Measurements from ENCODE around the gene FAM200B. TPM values are rescaled to one million over a fixed set of nuclear protein-coding genes. Genes with fewer than 3 reads are reported as not detected.
A peak's percentile ranks its signal among the peaks of the same experiment; 100 is the strongest.

The FAM200B gene
- total RNA-seq, 2 donors from 2014 or later, result 27.3 to 32.2 TPM

GRCh38 chr4:15683143-15683495 lies 1.5 kb downstream of the FAM200B start:
- Histone ChIP-seq H3K36me3 (no peaks in the 10 kb centered on the region), H3K4me3 (peak overlapping the region; percentile 65), H3K4me1 (peaks cover 5% of the 10 kb centered on the region), H3K27ac (peak overlapping the region; percentile 95), H3K9ac (ENCODE audit: low read depth in 2 of 2, low read length in 2 of 2) (peak overlapping the region in 1 of 2 donors; percentile 97), H3K27me3 (no peaks in the 10 kb centered on the region), H3K9me3 (no peaks in the 10 kb centered on the region)
- no peak for TF ChIP-seq CTCF (IDR thresholded peaks at IDR 0.05)
- no peak for DNase-seq
- intact Hi-C loops (cut with DNase I), result no loop called here

- no peak overlapping the region for H3K4me3 ChIP-seq
- no peaks in the 10 kb centered on the region for H3K27me3 ChIP-seq
- H3K4me1 ChIP-seq, result peaks cover 5% of the 10 kb centered on the region
- intact Hi-C loops (cut with DNase I), result no loop called here
- no peaks in the 10 kb centered on the region for H3K9me3 ChIP-seq
- DNase-seq, result no peak
- H3K36me3 ChIP-seq, result no peaks in the 10 kb centered on the region
- no peak overlapping the region for H3K9ac ChIP-seq (ENCODE audit: low read depth in 2 of 2, low read length in 2 of 2)
- H3K27ac ChIP-seq, result no peak overlapping the region
- TF ChIP-seq CTCF (IDR thresholded peaks at IDR 0.05), result no peak
Measured at GRCh38 chr4:15684498-15684897, 2.9 kb downstream of the FAM200B start.

DNA sequence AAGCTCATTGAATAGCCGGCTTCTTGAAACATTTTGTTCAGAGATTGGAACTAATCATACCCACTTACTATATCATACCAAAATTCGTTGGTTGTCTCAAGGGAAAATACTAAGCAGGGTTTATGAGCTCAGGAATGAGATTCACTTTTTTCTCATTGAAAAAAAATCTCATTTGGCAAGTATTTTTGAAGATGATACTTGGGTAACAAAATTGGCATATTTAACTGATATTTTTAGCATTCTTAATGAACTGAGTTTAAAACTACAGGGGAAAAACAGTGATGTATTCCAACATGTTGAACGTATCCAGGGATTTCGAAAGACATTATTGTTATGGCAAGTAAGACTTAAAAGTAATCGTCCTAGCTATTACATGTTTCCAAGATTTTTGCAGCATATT lies 6.4 kb downstream of the FAM200B start:
- intact Hi-C loops (cut with DNase I), result no loop called here
- Histone ChIP-seq H3K36me3 (no peaks in the 10 kb centered on the region), H3K9ac (ENCODE audit: low read depth in 2 of 2, low read length in 2 of 2) (no peak overlapping the region), H3K4me1 (peaks cover 5% of the 10 kb centered on the region), H3K4me3 (no peak overlapping the region), H3K27ac (no peak overlapping the region), H3K9me3 (no peaks in the 10 kb centered on the region), H3K27me3 (no peaks in the 10 kb centered on the region)
- DNase-seq, result no peak
- TF ChIP-seq CTCF (IDR thresholded peaks at IDR 0.05), result no peak

DNA sequence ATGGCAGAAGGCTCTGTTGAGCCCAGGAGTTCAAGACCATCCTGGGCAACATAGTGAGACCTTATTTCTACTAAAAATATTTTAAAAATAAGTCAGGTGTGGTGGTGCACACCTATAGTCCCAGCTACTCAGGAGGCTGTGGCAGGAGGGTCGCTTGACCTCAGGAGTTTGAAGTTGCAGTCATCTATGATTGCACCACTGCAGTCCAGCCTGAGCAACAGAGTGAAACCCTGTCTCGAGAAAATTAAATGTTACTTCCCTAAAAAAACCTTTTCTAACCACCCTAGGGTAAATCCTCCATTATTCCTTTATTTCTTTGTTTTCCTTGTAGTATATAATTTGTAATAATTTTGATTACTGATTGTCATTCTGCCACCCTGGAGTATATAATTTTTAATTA lies 7.9 kb downstream of the FAM200B start:
- intact Hi-C loops (cut with DNase I), result no loop called here
- Histone ChIP-seq H3K9me3 (no peaks in the 10 kb centered on the region), H3K4me1 (no peaks in the 10 kb centered on the region), H3K27me3 (no peaks in the 10 kb centered on the region), H3K36me3 (no peaks in the 10 kb centered on the region), H3K4me3 (no peak overlapping the region), H3K27ac (no peak overlapping the region), H3K9ac (ENCODE audit: low read depth in 2 of 2, low read length in 2 of 2) (no peak overlapping the region)
- no peak for DNase-seq
- TF ChIP-seq CTCF (IDR thresholded peaks at IDR 0.05), result no peak

DNA sequence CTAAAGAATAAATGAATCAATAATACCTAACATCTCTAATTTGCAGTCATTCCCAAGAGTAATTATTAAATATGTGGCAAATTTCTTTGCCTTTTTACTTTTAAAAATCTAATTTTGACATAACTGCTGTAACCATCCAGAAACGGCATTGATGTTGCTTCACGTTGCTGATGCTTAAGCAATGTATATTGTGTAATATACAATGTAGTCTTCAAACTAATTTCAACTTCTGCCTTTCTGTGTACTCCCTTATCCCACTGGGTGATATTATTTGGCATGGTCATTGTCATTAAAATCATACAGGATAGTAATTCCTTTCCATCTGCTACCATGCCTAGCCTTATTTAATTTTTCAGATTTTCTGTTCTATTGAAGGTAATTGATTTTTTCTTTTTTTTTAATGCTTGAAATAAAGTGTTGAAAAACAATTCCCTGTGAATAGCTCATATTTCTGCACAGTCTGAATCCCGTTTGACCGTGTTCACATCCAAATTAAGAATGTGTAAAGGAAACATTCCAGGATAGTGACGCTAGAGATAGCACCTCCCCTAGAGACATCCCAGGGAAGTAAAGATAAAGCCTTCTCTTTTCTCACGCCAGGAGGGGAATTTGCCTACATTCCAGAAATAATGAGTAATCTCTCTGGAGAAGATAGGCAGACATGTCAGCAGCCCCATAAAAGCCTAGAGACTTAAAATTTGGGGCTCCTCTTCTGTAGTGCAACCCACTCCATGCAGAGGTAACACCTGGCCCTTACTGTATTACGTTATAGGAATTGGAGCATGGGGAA lies 8.6 kb downstream of the FAM200B start:
- Histone ChIP-seq H3K4me1 (no peaks in the 10 kb centered on the region), H3K9me3 (no peaks in the 10 kb centered on the region), H3K4me3 (no peak overlapping the region), H3K36me3 (no peaks in the 10 kb centered on the region), H3K27ac (no peak overlapping the region), H3K9ac (ENCODE audit: low read depth in 2 of 2, low read length in 2 of 2) (no peak overlapping the region), H3K27me3 (no peaks in the 10 kb centered on the region)
- TF ChIP-seq CTCF (IDR thresholded peaks at IDR 0.05), result no peak
- no peak for DNase-seq
- intact Hi-C loops (cut with DNase I), result no loop called here

Measured in colonic mucosa (tissue), 4 donors.